GM19324 (cell line): ENCODE measurements around the gene BAG2.

Source experiments
- ATAC-seq: cut with Tn5 transposase; IDR thresholded peaks from one replicate; pipeline ENCODE4 v1.9.1; 2021; ENCODE audit warnings: mild to moderate bottlenecking, moderate library complexity; ENCODE audit not compliant: unreplicated experiment, low FRiP score

BAG2 gene

DNA sequence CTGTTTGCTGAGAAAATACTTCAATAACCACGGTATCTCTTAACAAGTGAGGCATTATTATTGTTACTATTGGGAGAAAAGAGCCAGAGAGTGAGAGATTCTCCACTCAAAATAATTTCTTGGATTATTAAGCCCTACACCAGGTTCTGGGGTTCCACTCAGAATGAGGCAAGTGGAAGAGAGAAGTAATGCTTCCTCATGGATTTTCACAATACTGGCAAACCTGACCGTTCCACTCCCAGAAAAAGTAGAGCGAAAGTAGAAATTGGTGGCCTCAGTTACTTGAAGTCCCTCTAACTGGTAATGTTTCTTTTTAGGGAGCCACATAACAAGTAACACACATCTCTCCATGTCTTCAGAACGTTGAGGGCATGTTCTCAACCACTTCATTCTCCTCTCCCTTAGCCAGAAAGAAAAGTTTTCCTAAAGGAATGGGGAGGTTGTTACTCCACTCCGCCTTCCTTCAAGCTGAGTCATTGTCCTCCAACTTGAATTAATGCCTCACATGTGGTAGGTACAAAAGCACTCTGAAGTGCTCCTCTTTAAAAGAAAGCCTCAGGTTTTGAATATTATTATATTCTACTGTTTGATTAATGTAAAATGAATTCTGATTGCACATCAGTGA is 1.9 kb downstream of the BAG2 start:
- no peak for ATAC-seq

GRCh38 chr6:57174511-57174907 is 2.4 kb downstream of the BAG2 start:
- ATAC-seq = no peak

DNA sequence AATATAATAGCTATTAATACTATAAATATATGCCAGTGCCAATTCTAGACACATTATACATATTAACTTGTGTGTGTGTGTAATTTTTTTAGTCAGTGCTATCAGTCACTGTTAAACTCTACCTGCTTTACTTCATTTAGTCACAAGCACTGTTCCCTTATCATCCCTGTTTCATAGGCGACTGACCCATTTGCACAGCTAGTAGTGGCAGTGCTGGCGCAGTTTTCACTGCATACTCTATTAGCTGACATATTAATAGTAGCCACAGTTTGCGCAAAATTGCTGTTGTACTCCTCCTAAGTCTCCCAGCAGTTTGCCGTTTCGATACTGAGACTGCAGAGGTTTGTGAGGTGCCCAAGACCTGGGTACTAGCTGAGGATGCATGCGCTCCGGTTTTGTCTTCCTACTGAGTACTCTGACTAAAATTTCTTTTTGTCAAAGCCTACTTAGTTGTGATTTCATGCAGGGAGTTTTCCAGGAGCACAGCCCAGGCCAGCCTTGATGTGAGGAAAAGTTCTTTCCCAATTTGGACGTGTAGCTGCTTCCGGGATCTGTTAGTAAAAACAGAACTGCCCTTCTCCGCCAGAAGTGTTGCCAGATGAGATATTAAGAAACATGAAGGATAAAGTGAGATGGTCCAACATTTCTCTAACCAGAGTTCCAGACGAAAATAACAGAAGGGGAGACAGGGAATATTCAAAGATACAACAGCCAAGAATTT is 5.6 kb downstream of the BAG2 start:
- ATAC-seq = no peak

DNA sequence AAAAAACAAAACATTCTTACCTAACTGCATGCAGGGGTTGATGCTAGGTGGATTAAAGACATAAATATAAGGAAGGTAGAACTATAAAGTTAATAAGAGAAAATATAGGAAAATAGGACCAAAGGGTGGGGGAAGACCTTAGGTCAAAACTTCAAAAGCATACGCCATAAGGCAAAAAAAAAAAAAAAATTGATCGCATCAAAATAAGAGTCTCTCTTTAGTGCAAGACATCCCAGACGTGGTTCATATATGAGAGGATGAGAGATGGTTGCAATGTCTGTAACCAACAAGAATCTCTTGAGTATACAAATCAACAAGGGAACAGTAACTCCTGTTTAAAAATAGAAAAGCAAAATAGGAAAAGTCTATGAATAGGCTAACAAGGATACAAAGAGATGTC is 8.5 kb downstream of the BAG2 start:
- ATAC-seq = no peak

GRCh38 chr6:57182017-57182432 is 9.9 kb downstream of the BAG2 start:
- ATAC-seq = no peak

DNA sequence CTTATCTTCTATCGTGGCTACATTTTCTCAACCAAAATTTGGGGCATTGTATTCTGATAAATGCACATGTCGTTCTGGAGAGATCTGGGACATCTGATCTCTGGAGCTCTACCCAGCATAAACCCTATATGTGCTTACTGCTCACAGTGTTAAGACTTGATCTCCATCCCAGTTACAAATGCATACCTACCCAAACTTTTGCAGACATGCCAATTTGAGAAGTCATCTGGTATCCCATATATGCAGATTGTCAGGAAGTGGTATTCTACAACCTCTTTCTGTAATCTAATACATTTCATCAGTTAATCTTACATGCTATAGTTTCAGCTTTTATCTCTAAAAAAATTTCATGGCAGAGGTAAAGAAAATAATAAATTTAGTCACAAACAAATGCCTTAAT is 11.2 kb downstream of the BAG2 start:
- ATAC-seq = no peak

DNA sequence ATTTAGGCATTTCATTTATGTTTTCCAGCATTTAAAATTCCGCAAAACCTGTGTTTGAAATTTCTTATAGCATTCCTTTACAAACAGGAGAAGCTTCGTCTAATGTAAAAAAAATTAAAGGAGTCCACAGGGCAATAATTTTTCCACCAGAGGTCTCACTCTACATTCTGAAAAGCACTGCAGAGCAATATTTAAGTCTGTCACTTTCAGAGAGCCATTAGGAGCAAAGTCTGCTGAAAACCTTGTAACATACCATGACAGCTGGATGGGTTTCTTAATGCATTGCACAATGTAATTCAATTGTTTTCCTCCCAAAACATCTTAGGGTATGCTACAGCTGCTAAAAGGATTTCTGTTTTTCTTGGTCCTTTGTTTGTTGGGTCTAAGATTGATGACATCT is 18.0 kb downstream of the BAG2 start:
- ATAC-seq = no peak

GRCh38 chr6:57193177-57193576 is 21.1 kb downstream of the BAG2 start:
- ATAC-seq = no peak

DNA sequence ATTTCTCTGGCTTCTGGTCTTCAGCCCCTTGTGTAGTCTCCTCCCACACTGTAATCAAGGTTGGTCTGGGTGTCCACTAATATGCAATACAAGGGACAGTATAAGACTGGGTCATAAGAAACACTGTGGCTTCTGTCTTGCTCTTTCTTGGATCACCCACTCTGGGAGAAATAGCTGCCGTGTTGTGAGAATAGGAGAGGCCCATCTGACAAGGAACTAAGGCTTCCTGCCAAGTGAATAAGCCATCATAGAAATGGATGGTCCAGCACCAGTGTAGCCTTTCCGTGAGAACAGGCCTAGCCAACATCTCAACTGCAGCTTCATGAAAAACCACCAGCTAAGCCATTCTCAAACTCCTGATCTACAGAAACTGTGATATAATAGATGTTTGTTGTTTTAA is 23.3 kb downstream of the BAG2 start:
- no peak for ATAC-seq

- no peak for ATAC-seq
Observed at GRCh38 chr6:57198926-57199636, 27.0 kb downstream of the BAG2 start.

GRCh38 chr6:57201718-57202117 is 29.6 kb downstream of the BAG2 start:
- no peak for ATAC-seq

- no peak for ATAC-seq
Observed at GRCh38 chr6:57205550-57206328, 33.6 kb downstream of the BAG2 start.

DNA sequence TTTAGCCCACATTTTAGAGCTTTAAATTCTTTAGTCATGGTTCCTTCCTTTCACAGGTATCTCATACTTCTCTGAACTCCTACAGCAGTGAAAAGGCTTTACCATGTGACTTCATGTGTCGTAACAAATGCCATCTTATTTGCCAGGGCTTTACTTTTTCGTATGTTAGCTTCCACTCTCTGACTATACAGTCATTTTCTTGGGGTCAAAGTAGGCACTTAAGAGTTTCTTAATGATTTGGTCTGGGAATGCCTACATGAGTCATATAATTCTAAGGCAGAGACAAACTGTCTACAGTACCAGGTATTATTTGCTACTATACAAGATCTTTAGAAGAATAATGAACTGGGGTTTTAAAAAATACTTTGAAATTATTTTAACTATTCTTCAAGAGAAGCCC is 35.0 kb downstream of the BAG2 start:
- ATAC-seq = no peak

DNA sequence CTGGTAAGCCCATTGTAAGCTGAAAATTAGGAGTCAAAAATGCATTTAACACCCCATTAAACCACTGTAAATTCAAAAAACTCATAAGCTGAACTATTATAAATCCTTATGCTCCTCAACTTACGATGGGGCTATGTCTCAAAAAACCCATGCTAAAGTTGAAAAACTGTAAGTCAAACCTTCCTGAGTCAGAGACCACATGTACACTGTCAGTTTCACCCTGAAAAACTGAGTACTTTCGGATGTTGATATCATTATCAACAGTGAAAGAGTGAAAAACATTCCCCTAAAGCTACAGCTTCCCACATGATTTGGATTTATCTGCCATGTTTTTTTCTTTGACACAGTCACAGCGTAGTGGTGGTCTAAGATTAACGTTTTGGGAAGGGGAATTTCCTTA is 35.7 kb downstream of the BAG2 start:
- ATAC-seq = no peak

GRCh38 chr6:57209030-57209429 is 36.9 kb downstream of the BAG2 start:
- no peak for ATAC-seq

DNA sequence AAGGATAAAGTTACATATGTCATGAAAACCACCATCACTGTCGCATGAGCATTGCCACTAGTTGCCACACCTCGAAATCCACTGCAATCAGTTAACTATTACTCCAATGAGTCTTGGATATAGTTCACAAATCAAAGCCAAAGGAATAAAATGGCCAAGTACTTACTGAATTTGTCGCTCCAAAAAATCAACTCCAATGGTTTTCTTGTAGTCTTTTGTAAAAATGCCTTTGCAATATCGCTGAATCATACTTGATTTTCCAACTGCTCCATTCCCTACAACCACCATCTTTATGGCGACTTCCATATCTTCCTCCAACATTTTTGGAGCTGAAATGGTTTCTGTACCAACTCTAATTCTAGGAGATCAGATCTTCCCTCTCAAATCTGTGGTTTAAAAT is 37.9 kb downstream of the BAG2 start:
- no peak for ATAC-seq

- ATAC-seq = no peak
Observed at GRCh38 chr6:57215260-57215659, 43.1 kb downstream of the BAG2 start.

DNA sequence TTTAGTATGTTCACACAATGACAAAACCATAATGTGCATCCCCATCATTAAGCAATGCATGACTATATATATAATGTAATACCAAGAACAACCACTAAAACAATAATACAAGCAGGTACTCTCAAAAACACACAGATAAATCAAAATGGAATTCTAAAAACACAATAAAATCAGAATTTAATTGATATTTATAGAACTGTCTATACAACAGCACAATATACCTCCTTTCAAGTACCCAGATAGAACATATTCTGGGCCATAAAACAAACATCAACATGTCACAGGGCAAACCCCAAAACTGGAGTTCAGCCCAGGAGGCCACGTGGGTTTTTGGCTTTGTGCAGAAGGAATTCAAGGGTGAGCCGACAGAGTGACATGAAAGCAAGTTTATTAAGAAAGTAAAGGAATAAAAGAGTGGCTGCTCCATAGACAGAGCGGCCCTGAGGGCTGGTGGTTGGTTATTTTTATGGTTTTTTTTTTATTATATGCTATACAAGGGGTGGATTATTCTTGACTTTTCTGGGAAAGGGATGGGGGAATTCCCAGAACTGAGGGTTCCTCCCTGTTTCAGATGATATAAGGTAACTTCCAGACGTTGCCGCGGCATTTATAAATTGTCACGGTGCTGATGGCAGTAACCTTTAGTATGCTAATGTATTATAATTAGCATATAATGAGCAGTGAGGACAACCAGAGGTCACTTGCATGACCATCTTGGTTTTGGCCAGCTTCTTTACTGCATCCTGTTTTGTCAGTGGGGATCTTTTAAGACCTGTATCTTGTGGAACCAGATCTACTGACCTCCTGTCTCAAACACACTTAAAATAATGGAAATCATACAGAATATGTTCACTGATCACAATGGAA is 44.3 kb downstream of the BAG2 start:
- ATAC-seq = no peak

DNA sequence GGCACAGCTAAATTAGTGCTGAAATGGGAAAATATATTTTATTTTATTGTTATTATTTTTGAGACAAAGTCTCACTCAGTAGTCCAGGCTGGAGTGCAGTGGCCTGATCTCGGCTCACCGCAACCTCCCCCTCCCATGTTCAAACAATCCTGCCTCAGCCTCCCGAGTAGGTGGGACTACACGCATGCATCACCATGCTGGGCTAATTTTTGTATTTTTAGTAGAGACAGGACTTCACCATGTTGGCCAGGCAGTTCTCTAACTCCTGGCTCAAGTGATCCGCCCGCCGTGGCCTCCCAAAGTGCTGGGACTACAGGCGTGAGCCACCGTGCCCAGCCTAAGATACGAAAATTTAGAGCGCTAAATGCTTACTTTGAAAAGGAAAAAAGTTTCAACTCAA is 45.1 kb downstream of the BAG2 start:
- ATAC-seq = no peak

DNA sequence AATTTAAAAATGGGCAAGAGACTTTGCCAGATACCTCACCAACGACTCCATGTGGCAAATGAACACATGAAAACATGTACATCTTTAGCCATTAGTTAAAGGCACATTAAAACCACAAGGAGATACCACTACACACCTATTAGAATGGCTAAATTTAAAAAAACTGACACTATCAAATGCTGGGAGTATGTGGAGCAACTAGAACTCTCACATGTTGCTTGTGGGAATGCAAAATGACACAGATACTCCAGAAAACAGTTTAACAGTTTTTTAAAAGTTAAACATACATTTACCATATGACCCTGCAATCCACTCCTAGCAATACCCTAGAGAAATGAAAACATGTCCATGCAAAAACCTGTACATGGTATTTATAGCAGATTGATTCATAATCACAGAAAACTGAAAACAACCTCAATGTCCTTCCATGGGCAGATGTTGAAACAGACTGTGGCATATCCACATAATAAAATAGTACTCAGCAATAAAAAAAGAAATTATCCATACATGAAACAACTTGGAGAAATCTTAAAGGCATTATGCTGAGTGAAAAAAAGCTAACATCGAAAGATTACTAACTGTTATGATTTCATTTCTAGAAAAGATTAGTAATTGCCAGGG is 48.1 kb downstream of the BAG2 start:
- ATAC-seq = no peak
